Measurements from ENCODE around the gene RPS27A. TPM values are rescaled to one million over a fixed set of nuclear protein-coding genes. Genes with fewer than 3 reads are reported as not detected.
"Not testable (repeated sequence)": the region's sequence is repeated elsewhere in the genome, so short reads cannot be mapped to it uniquely, and the experiment has no call there.

Gene RPS27A
- total RNA-seq, 2 experiments from 2014 or later = 1,246 to 1,356 TPM

- H3K27me3 Mint-ChIP-seq = no peaks in the 10 kb centered on the region
- H3K27ac Mint-ChIP-seq = peak overlapping the region; percentile 7
- H3K4me1 Mint-ChIP-seq = peaks cover 52% of the 10 kb centered on the region
- no peak for DNase-seq
- H3K36me3 Mint-ChIP-seq = peaks cover 62% of the 10 kb centered on the region
- H3K4me3 Mint-ChIP-seq = peak overlapping the region; percentile 99
- H3K9me3 Mint-ChIP-seq = peaks cover 2% of the 10 kb centered on the region
These were observed 1.9 kb upstream of the RPS27A start for GRCh38 chr2:55230551-55230950.

- peak overlapping the region; percentile 98 for H3K27ac Mint-ChIP-seq
- H3K4me3 Mint-ChIP-seq = peak overlapping the region; percentile 99
- H3K36me3 Mint-ChIP-seq = peaks cover 69% of the 10 kb centered on the region
- peaks cover 2% of the 10 kb centered on the region for H3K9me3 Mint-ChIP-seq
- H3K27me3 Mint-ChIP-seq = no peaks in the 10 kb centered on the region
- peaks cover 60% of the 10 kb centered on the region for H3K4me1 Mint-ChIP-seq
- no peak for DNase-seq
These were observed 873 bp upstream of the RPS27A start for GRCh38 chr2:55231546-55232083.

- peak overlapping the region; percentile 98 for H3K27ac Mint-ChIP-seq
- peaks cover 53% of the 10 kb centered on the region for H3K4me1 Mint-ChIP-seq
- peaks cover 61% of the 10 kb centered on the region for H3K36me3 Mint-ChIP-seq
These were observed 572 bp downstream of the RPS27A start for GRCh38 chr2:55232863-55233657.

GRCh38 chr2:55233658-55233940 lies 1.1 kb downstream of the RPS27A start:
- Mint-ChIP-seq H3K27me3 (no peaks in the 10 kb centered on the region), H3K9me3 (no peaks in the 10 kb centered on the region), H3K4me3 (peak overlapping the region; percentile 99), H3K36me3 (peaks cover 59% of the 10 kb centered on the region), H3K27ac (peak overlapping the region; percentile 98), H3K4me1 (peaks cover 48% of the 10 kb centered on the region)
- DNase-seq = no peak

More at GRCh38 chr2:55232863-55233657, 572 bp downstream of the RPS27A start:
- peak; percentile 36 for DNase-seq
- Mint-ChIP-seq H3K27me3 (no peaks in the 10 kb centered on the region), H3K9me3 (no peaks in the 10 kb centered on the region), H3K4me3 (peak overlapping the region; percentile 99)

GRCh38 chr2:55235724-55236538 lies 3.4 kb downstream of the RPS27A start:
- Mint-ChIP-seq H3K27me3 (no peaks in the 10 kb centered on the region), H3K4me1 (peaks cover 34% of the 10 kb centered on the region), H3K27ac (peak overlapping the region; percentile 72), H3K9me3 (no peaks in the 10 kb centered on the region), H3K36me3 (peaks cover 49% of the 10 kb centered on the region), H3K4me3 (peak overlapping the region; percentile 99)
- no peak for DNase-seq

GRCh38 chr2:55236992-55237543 lies 4.6 kb downstream of the RPS27A start:
- Mint-ChIP-seq H3K4me3 (no peak overlapping the region), H3K9me3 (no peaks in the 10 kb centered on the region), H3K27ac (no peak overlapping the region), H3K27me3 (no peaks in the 10 kb centered on the region), H3K36me3 (peaks cover 47% of the 10 kb centered on the region), H3K4me1 (peaks cover 30% of the 10 kb centered on the region)
- no peak for DNase-seq

GRCh38 chr2:55239656-55240222 lies 7.3 kb downstream of the RPS27A start:
- H3K36me3 Mint-ChIP-seq = peaks cover 28% of the 10 kb centered on the region
- no peaks in the 10 kb centered on the region for H3K9me3 Mint-ChIP-seq
- H3K27me3 Mint-ChIP-seq = no peaks in the 10 kb centered on the region
- no peak overlapping the region for H3K27ac Mint-ChIP-seq
- H3K4me3 Mint-ChIP-seq = no peak overlapping the region
- peaks cover 19% of the 10 kb centered on the region for H3K4me1 Mint-ChIP-seq
- no peak for DNase-seq

GRCh38 chr2:55241582-55241981 lies 9.1 kb downstream of the RPS27A start:
- not testable (repeated sequence) for H3K4me1 Mint-ChIP-seq, H3K4me3 Mint-ChIP-seq, H3K27ac Mint-ChIP-seq, DNase-seq, H3K27me3 Mint-ChIP-seq, H3K9me3 Mint-ChIP-seq
- peaks cover 15% of the 10 kb centered on the region for H3K36me3 Mint-ChIP-seq

- Mint-ChIP-seq H3K4me1 (peaks cover 1% of the 10 kb centered on the region), H3K27ac (no peak overlapping the region), H3K27me3 (no peaks in the 10 kb centered on the region), H3K36me3 (peaks cover 15% of the 10 kb centered on the region), H3K9me3 (no peaks in the 10 kb centered on the region), H3K4me3 (no peak overlapping the region)
- no peak for DNase-seq
These were observed 10.1 kb downstream of the RPS27A start for GRCh38 chr2:55242617-55243016.

GRCh38 chr2:55245411-55245810 lies 12.9 kb downstream of the RPS27A start:
- no peak for DNase-seq
- no peak overlapping the region for H3K4me3 Mint-ChIP-seq
- no peak overlapping the region for H3K27ac Mint-ChIP-seq
- H3K9me3 Mint-ChIP-seq = no peaks in the 10 kb centered on the region
- H3K4me1 Mint-ChIP-seq = peaks cover 1% of the 10 kb centered on the region
- no peaks in the 10 kb centered on the region for H3K27me3 Mint-ChIP-seq
- H3K36me3 Mint-ChIP-seq = peaks cover 13% of the 10 kb centered on the region

- no peaks in the 10 kb centered on the region for H3K27me3 Mint-ChIP-seq
- H3K4me1 Mint-ChIP-seq = peaks cover 1% of the 10 kb centered on the region
- no peak for DNase-seq
- peaks cover 15% of the 10 kb centered on the region for H3K36me3 Mint-ChIP-seq
- no peak overlapping the region for H3K4me3 Mint-ChIP-seq
- no peaks in the 10 kb centered on the region for H3K9me3 Mint-ChIP-seq
- no peak overlapping the region for H3K27ac Mint-ChIP-seq
These were observed 14.5 kb downstream of the RPS27A start for GRCh38 chr2:55247025-55247424.

GRCh38 chr2:55252832-55253231 lies 20.3 kb downstream of the RPS27A start:
- no peak overlapping the region for H3K4me3 Mint-ChIP-seq

GRCh38 chr2:55259586-55259985 lies 27.1 kb downstream of the RPS27A start:
- peaks cover 15% of the 10 kb centered on the region for H3K36me3 Mint-ChIP-seq
- H3K9me3 Mint-ChIP-seq, H3K4me1 Mint-ChIP-seq, H3K27ac Mint-ChIP-seq, DNase-seq, H3K4me3 Mint-ChIP-seq, H3K27me3 Mint-ChIP-seq: not testable (repeated sequence)

More at GRCh38 chr2:55252832-55253231, 20.3 kb downstream of the RPS27A start:
- no peak for DNase-seq
- Mint-ChIP-seq H3K27ac (no peak overlapping the region), H3K9me3 (no peaks in the 10 kb centered on the region), H3K4me1 (peaks cover 1% of the 10 kb centered on the region), H3K27me3 (no peaks in the 10 kb centered on the region), H3K36me3 (peaks cover 17% of the 10 kb centered on the region)

- Mint-ChIP-seq H3K36me3 (peaks cover 10% of the 10 kb centered on the region), H3K27me3 (no peaks in the 10 kb centered on the region), H3K4me3 (peak overlapping the region; percentile 90), H3K27ac (peak overlapping the region; percentile 92), H3K9me3 (no peaks in the 10 kb centered on the region), H3K4me1 (peaks cover 18% of the 10 kb centered on the region)
- no peak for DNase-seq
These were observed 35.9 kb downstream of the RPS27A start for GRCh38 chr2:55268288-55268906.

All from activated naive CD8-positive, alpha-beta T cell treated with anti-CD3 and anti-CD28 coated beads for 36 hours (primary cell).